DLD1 (cell line): ENCODE results near the gene VIPR1.

Experiments used
- in situ Hi-C: cut with HindIII; loops from 2 replicates; pipeline ENCODE4 v1.10.0; 2017; ENCODE audit warnings: low sequenced_read_pairs

The VIPR1 gene

DNA sequence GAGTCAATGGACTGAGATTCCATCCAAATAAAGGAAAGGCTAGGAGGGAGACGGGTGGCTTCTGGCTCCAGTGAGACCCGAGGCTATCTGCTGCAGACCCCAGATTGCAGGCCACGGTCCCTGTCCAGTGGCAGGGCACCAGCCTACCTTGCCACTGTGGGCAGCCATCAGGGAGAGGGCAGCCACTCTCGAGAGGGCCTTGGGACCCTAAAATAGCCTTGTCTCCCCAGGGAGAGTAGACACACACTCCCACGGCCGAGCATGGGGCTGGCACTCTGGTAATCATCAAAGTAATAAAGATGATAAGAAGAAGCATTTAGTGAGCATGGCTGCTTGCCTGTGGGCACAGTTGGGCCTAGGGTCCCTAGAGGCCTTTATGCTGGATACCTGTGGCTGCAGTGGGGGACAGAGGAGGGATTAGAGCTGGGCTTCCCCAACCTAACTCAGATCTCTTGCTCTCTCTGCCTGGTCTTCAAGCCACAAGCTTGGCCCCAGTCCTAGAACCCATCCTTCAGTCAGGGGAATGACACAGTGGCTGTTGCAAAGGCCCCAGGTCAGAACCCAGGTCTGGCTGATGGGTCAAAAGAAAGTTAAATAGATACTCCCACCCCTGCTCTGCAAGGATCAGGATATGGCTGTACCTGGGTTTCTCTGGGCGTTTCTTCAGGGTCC, 9.2 kb upstream of the VIPR1 start:
- in situ Hi-C loops, result no loop called here

DNA sequence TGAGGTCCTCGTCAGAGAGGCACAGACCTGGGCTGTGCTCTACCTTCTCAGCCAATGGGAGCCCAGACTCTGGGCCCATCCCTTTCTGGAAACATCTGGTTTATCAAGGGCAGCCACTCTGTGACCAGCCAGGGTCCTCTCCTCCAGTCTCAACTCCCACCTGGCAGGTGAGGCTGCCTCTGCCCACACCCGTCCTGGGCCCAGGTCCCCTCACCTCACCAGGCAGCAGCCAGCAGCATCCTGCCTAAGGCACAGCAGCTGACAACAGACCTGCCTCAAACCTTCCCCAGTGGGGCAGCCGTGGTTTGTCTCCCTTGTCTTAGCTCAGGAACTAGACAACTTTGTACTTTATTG, 8.7 kb upstream of the VIPR1 start:
- in situ Hi-C loops, result no loop called here

DNA sequence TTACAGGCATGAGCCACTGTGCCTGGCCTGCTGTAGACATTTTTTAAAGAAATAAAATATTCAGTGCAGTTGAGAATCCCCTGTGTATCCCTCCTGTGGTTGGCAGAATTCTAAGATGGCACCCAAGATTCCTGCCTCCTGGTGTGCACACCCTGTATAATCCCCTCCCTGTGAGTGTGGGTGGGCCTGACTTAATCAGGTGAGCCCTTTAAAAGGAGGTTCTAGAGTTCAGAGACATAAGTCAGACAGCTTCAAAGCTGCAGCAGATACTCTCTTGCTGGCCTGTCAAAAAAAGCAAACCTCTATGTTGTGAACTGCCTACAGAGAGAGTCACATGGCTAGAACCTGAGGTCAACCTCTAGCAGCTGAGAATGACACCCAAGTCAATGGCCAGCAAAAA, 7.0 kb upstream of the VIPR1 start:
- in situ Hi-C loops, result no loop called here

DNA sequence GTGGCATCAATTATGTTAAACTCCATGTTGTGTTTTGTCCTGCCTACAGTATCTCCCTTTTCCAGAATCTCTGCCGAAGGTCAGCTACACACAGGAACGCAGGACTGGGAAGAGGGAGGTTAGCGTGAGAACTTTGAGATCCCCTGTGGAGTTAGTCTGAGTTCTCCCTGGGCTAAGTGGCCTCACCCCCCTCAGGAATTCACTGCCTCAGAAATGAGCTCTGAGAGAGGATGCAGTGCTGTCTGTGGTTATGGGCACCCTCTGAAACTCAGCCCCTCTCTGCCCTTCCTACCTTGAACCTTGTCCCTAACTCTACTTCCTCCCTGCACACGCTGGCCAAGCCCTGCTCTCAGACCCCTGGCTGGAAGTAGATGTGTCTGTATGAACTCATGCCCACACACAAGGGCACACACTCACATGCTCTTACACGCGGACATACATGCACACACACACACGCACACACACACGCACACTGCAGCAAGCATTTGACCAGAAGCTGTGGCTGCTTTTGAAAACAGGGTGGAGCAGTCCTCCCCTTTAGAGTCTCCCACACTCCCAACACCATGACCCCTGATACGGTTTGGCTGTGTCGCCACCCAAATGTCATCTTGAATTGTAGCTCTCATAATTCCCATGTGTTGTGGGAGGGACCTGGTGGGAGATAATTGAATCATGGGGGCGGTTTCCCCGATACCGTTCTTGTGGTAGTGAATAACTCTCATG, 5.3 kb upstream of the VIPR1 start:
- in situ Hi-C loops, result no loop called here

DNA sequence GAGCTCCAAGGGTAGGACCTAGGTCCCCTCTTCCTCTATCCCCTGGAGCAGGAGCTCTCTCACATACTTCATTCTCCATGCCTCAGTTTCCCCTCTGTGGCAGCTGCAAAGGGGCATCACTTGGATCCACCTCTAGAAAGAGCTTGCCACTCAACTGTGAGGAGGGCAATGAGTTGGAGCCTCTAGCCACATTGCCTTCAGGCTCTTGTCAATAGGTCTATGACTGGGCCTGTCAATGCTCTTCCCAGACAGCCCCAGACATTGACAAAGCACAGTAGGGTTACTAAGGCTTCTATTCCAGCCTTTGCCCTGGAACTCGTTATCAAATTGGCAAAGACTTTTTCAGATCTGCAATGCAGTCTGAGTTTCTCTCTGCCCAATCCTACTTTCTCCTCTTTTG, 4.4 kb upstream of the VIPR1 start:
- in situ Hi-C loops, result no loop called here

DNA sequence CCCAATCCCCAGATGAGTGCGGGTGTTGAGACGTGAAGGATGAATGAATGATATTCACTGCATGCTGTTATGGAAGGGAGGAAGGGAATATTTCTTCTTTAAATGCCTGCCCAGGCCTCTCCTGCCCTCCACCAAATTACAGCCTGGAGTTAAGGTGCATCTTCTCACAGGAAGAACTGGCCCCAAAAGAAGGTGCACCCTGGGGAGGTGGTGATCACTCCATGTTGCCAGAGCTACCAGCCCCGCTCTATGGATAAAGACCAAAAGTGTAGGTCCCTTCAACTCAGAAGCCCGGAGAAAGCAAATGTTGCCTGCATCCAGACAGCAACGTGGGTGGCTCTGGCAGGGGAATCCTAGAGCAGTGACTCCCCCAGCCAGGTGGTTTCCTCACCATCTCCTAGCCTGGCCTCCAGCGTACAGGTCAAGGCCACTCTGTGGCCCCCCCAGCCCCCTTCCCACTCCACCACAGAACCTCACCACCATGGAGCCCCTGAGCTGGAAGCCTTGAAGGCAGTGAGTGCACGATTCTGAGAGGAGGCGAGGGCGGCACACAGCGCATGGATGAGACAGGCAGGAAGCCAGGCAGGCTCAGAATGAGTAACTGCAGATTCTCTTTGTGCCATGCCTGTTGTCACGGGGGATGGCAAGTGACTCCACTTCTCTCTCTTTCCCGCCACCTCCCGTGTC, 3.5 kb upstream of the VIPR1 start:
- in situ Hi-C loops, result no loop called here

DNA sequence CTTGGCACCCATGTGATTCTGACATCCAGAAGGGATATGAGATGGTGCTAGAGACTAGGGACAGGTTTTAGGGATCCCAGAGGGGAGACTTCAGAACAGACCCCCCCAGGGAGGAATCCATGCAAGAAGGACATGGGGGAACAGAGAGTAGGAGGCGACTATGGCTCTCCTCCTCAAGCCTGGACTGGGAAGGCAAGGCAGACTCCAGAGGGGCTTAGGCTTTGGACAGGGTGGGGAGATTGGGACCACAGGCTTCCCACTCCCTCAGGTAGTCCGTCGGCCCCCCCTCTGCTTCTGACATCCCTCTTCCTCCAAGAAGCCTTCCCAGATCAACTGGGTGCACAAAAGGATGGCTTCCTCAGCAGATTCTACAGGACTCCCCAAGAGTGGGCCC, 3.0 kb upstream of the VIPR1 start:
- in situ Hi-C loops, result no loop called here

DNA sequence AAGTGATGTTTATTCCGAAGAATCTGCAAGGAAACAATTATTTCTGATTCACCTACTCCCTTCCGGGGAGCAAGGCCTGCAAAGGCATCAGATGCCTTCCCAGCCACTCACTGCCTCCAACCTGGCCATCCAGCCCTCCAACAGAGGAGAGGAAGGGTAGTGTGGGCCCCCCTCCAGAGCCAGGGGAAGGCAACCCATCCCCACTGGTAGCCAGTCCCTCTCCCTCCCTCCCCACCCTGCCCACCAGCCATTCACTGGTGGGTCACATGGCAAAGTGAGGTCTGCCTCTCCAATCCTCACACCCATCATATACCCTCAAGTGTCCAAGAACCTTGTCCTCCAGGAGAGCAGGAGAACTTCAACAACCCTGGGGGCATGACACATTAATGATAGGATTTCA, 2.4 kb upstream of the VIPR1 start:
- in situ Hi-C loops, result no loop called here

DNA sequence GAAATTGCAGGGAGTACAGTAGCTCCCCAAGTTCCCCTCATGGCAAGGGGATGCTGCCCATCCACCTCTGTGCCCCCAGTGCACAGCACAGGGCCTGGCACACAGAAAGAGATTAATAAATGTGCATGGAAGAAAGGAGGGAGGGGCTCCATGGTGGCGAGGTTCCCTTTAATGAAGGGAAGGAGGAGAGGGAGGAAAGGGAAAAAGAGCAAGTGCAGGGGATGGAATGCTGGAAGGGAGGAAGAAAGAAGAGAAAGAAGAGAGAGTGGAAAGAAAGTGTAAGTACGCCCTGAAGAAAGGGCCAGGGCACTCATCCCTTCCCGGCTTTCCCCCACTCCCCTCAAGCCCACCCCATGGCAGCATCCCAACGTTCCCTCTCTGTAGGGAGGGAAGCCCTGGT, 1.5 kb upstream of the VIPR1 start:
- in situ Hi-C loops, result no loop called here

DNA sequence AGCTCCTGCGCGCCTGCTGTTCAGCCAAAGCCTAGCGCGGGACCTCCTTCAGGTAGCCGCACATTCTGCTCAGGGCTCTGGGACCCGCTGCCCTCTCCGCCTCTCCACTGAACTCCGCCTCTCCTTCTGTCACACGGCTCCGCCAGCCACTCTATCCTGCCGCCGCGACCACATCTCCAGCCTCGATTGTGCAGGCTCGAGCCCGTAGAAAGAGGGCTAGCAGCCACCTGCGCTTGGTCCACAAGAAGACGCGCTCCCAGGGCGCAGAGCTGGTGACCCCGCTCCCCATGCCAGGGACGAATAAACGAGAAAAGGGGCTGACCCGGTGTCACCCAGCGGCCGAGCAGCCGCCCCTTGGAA, 1.1 kb upstream of the VIPR1 start:
- in situ Hi-C loops, result no loop called here

DNA sequence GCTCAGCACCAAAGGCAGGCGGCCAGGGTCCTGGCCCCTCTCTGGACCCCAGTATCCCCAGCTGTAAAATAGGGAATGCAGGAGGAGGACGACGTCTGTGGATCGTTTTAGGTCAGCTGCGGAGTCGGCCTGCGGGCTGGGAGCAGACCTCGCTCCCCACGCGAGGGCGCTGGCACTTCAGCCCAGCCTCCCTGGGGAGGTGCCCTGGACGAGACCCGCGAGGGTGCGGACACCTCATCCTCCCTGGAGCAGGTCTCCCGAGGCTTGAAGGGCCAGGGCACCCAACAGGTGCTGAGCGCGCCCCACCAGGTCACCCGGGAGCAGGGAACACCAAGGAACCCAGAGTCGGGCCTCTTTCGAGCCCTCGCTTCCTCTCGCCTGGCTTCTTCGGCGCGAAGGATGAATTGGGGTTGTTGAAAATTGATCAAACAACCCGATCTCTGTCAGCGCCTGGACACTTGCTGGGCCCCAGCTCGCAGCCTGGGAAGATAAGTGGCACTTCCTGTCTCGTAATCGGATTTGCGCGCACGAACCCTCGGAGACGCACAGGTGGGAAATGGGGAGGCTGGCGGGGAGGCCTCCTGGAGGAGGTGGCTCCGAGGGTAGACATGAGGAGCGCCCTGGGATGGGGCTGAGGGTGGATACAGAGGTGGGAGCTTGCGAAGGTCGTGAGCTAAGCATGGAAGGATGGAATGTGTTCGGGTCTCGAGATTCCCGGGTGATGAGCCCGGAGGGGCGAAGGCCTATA, 588 bp upstream of the VIPR1 start:
- in situ Hi-C loops, result no loop called here

DNA sequence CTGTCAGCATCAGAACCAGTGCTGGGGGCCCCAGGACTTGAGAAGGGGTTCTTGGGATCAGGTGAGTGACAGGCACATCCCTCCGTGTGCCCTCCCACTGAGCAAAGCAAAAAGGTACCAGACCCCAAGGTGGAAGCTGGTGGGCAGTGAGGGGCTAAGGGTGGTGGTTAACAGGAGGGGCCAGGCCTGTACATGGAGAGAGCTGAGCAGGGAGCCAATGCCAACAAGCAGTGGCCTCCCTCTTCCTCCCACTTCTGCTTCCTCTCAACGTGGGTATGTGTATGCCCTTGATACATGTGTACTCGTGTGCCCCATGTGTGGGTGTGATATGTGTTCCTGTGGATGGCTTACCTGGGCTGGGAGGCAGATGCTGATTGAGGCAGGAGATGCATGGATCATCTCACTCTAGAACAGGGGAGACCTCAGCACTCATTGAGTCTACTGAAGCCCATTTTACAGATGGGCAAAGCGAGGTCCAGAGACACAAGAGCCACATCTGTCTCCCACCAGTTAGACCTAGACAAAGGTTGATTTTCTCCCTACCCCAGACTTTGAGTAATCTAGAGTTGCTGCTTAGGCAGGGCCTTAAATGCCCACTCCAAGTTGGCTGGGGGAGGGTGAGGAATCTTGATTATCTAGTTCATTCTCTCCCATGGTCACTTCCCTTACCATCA, 945 bp downstream of the VIPR1 start:
- in situ Hi-C loops, result no loop called here

DNA sequence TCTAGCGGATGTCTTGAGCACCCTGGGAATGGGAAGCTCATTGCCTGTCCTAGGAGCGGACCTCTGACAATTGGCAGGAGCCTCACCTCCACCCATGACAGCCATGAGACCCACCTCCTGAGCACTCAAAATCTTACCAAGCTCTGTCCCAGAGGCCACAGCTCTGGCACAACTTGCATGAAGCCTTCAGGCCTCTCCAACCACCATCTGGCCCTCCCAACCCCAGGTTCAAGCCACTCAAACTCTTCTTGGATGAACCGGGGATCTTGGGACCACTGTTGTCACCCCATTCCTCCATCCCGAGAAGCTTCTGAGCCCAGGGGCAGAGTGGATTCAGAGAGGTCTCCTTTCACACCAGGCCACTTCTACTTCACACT, 1.5 kb downstream of the VIPR1 start:
- in situ Hi-C loops, result no loop called here

DNA sequence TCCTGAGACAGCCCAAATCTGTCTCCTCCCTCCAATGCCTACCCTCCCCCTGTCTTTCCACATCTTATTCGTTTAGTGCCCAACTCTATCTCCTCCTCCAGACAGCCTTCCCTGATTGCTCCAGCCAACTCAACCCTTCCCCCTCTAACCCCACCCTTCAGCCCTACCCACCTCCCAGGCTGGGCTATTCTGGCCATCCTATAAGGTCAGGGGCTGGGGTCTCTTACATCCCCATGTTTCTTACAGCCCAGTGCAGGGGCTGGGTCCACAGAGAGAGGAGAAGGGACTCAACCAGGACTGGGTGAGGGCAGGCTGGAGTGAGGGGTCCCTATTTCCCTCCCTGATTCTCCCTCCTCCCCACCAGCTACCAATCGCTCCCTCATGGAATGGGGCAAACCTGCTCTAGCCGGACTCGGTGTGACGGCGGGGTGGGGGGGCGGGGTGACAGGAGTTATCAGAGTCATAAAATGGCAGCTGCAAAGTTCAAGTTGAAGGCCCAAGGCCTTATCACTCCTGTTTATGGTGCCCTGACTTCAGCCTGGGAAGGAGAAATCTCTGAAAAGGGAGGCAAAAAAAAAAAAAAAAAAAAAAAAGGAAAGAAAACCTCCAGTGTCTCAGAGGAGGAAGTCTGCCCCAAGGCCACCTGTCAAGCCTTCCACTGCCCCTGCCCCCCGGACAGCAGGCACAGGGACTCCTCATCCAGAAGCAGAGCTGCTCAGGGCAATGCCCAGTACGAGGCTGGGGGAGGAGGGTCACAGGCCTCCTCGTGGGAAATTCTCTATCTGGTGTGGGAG, 2.1 kb downstream of the VIPR1 start:
- in situ Hi-C loops, result no loop called here

DNA sequence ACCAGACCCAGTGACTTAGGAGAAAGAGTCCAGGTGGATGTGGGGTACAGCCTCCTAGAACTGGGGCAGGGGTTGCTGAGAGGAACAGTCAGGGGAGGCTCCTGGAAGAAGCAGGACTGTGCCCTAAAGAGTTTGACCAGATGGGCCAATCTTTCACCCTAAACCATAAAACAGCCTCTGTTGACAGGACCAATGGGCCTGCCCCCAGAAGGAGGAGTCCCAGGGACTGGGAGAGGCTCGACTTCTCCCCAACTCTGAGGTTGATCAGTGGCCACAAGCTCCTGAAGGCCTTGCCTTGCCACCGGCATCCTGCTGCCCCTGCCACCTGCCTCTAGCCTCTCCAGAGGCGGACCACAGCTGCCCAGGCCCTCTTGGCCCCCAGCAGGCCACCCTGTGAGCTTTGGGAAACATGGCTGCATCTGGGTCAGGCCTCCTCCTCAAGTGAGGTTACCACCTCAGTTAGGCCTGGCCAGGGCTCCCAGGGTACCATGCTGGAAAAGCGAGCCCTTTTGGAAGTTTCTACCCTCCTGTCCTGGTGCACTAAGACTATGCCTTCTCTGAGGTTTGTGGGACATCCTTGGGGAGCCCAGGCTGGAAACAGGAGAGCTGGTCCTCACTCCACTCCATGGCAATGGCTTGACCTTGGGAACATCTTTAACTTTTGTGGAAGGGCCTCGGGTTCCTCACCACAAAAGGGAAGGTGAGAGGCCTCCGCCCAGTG, 2.8 kb downstream of the VIPR1 start:
- in situ Hi-C loops, result no loop called here

DNA sequence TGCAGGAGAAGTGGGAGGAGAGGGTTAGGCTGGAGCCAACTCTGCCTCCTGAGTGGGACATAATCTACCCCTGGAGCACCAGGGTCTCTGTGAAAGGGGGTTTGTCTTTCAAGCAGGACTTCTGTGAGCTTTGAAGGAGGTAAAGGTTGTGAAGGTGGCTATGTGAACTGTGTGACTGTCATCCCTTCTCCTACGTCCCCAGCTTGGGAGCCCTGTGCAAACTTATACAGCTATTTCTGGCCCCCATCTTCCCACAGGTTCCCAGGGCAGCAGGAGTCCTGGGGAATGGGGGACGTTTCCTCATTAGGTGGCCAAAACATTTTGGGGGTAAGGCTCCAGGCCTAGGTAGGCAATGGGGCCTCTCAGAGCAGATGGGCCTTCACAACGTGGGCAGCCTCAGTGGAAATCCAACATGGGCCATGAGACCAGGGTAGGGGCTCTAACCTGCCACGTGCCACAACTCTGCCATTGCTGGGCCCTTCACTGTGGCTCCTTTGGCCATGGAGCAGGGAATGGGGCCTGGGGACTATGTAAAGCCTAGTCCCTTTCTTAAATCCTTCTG, 3.5 kb downstream of the VIPR1 start:
- in situ Hi-C loops, result no loop called here

DNA sequence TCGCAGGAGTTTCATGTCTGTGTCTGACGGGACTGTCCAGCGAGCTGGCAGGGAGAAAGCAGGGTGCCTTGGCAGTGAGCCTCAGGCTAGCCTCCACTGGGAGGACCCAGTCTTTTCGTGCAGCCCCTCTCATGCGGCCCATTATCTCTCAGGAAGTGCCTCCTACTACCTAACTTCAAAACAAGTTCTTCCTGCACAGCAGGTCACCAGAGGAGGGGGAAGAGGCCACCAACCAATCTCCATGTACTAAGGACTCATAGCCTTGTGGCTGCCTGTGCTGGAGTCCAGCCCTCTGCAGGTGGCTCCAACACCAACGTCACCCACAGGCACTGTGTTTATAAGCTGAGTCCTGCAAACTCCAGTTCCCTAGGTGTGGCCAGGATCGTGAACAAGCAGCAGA, 4.8 kb downstream of the VIPR1 start:
- in situ Hi-C loops, result no loop called here

DNA sequence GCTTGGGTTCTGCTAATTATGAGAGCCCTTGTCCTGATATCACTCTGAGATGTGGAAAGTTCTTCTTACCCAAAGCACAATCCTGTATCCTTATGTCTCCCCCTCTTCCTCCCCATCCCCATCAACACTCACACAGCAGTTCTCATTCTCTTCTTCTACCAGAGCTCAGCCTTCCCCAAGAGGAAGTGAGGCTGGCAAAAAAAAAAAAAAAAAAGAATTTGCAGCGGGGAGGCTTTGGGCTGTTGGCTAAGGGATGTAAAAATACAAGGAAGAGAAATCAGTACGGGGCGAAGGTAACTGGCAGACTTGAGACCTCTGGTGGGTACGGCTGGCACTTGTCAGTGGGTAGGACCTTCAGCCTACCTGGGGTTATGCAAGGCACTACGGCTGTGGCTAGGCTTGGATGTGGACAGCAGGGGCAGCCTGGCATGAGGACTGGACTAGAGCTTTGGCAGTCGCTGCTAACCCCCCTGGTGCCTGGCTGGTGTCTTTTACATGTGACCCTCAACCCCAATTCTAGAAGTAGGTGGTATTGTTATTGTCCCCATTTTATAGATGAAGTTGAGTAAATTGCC, 5.4 kb downstream of the VIPR1 start:
- in situ Hi-C loops, result no loop called here

DNA sequence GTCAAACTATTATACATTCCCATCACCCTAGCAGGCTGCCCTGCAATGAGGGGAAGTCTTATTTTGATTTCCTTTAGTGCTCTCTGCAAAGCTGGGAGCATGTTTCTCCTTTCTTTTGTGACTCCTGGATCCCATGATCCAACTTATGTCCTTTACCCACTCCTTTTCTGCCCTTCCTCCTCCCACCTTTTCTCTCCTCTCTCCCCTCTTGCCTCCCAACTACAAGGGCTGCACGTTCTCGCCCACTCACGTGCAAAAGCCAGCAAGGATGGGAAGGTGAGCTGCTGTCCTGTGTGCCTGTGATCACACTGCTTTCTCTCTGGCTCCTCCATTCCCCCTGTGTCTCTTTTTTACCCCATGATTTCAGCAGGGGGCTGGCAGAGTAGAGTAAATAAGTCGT, 6.1 kb downstream of the VIPR1 start:
- in situ Hi-C loops, result no loop called here
